K562 (cell line): ENCODE measurements around the gene TERT. TPM values are rescaled to one million over a fixed set of nuclear protein-coding genes. Genes with fewer than 3 reads are reported as not detected.

Source experiments
- ATAC-seq: fragments of 200-7000 bp; cut with Tn5 transposase; 3 replicates; pipeline ENCODE4 v1.9.1; 2020; ENCODE audit warnings: moderate library complexity
- BruUV-seq: library from RNA; stranded (reverse); fragments of 400-500 nt; replicated peaks from 2 replicates; lab custom pipeline; 2021; lab: Mats Ljungman, UMichigan
- CTCF ChIA-PET: fragments of 300-600 bp; formaldehyde crosslinking; extraction: SDS; loops from one replicate; lab custom pipeline; 2021; ENCODE audit warnings: low intra/inter-chr PET ratio; lab: Yijun Ruan, JAX
- POLR2A ChIA-PET: fragments of 300-600, 350-650 bp; sonication (Branson Sonifier 250); formaldehyde crosslinking; extraction: SDS; loops from one replicate; lab custom pipeline; 2021; ENCODE audit warnings: antibody characterized with exemption, inconsistent platforms; lab: Yijun Ruan, JAX
- DNase-seq, 4 experiments: peaks; one replicate each; pipeline versions ENCODE4 v3.0.0 to v3.0.0-alpha.2; 2011 to 2018; ENCODE audit warnings: low spot score in 3 of 4, mixed read lengths in 3 of 4; ENCODE audit errors: extremely low read depth in 1 of 4
- FAIRE-seq: peaks from 2 replicates; lab custom pipeline; 2011; peaks lifted over from hg19 to GRCh38; lab: Jason Lieb, UNC
- H2AFZ ChIP-seq: 2 replicates; pipeline ENCODE4 v1.6.0; 2011; ENCODE audit warnings: low read depth, low read length, control low read depth, inconsistent platforms
- H3K27ac ChIP-seq: fragments of 200-600 bp; 3 replicates; pipeline ENCODE4 v1.8.0; 2011; ENCODE audit warnings: low read depth, mild to moderate bottlenecking, control low read depth, inconsistent platforms, low read length, moderate library complexity, mixed read lengths; ENCODE audit errors: extremely low read depth
- H3K27me3 ChIP-seq, 2 experiments: fragments of 300-600 bp in 1 of 2; 2 replicates in 1 of 2; 3 replicates in 1 of 2; pipeline versions ENCODE4 v1.6.0 to v1.8.0; 2011; ENCODE audit warnings: inconsistent platforms in 2 of 2, low read length in 2 of 2, mild to moderate bottlenecking in 1 of 2, mixed read lengths in 1 of 2, moderate library complexity in 1 of 2; ENCODE audit not compliant: control insufficient read depth in 2 of 2, insufficient read depth in 2 of 2
- H3K36me3 ChIP-seq: fragments of 300-600 bp; 3 replicates; pipeline ENCODE4 v1.8.0; 2011; ENCODE audit warnings: mild to moderate bottlenecking, low read length, inconsistent platforms; ENCODE audit not compliant: control insufficient read depth, insufficient read depth
- H3K4me1 ChIP-seq, 2 experiments: fragments of 200-600 bp in 1 of 2; replicated peaks in 1 of 2; 2 replicates in 1 of 2; 3 replicates in 1 of 2; pipeline versions ENCODE4 v1.5.1 to v1.8.0; 2011; ENCODE audit warnings: inconsistent platforms in 2 of 2, low read length in 2 of 2, mild to moderate bottlenecking in 1 of 2, mixed read lengths in 1 of 2, moderate library complexity in 1 of 2; ENCODE audit not compliant: control insufficient read depth in 2 of 2, insufficient read depth in 2 of 2
- H3K4me2 ChIP-seq: 2 replicates; pipeline ENCODE4 v1.6.1; 2011; ENCODE audit warnings: low read length, control low read depth, inconsistent platforms, mixed read lengths; ENCODE audit not compliant: insufficient read depth
- H3K4me3 ChIP-seq: fragments of 200-600 bp; sonication (generic), shearing (Covaris generic); 2 replicates; pipeline ENCODE4 v1.5.1; 2016; ENCODE audit warnings: control low read depth, inconsistent platforms
- H3K79me2 ChIP-seq: fragments of 200-600 bp; 3 replicates; pipeline ENCODE4 v1.8.0; 2011; ENCODE audit warnings: low read length, inconsistent platforms; ENCODE audit not compliant: control insufficient read depth, insufficient read depth
- H3K9ac ChIP-seq, 2 experiments: 2 replicates each; pipeline versions ENCODE4 v1.6.0 to v1.6.1; 2011; ENCODE audit warnings: low read depth in 2 of 2, low read length in 2 of 2, control low read depth in 1 of 2, inconsistent platforms in 1 of 2, mild to moderate bottlenecking in 1 of 2, mixed read lengths in 1 of 2; ENCODE audit not compliant: insufficient read depth in 1 of 2
- H3K9me1 ChIP-seq: one replicate; pipeline ENCODE4 v1.6.0; 2011; ENCODE audit warnings: inconsistent platforms, mild to moderate bottlenecking, low read length, moderate library complexity; ENCODE audit not compliant: control insufficient read depth, insufficient read depth
- H3K9me3 ChIP-seq: replicated peaks from 2 replicates; pipeline ENCODE4 v1.5.1; 2011; ENCODE audit warnings: low read depth, low read length, inconsistent platforms; ENCODE audit not compliant: control insufficient read depth, insufficient read depth
- H4K20me1 ChIP-seq: replicated peaks from 2 replicates; pipeline ENCODE4 v1.6.1; 2011; ENCODE audit warnings: low read length, inconsistent platforms, mixed read lengths; ENCODE audit not compliant: control insufficient read depth, insufficient read depth
- WGBS: fragments of 100-300 bp; shearing (Covaris generic); methylation state at CpG from one replicate; pipeline ENCODE4 v1.1.6; 2016; ENCODE audit warnings: low coverage, mixed read lengths; ENCODE audit not compliant: insufficient coverage; ENCODE audit errors: missing lambda C conversion rate; 5-methylcytosine and 5-hydroxymethylcytosine counted together
- in situ Hi-C: fragments of 300-500 bp; cut with MboI; formaldehyde crosslinking; loops from 4 replicates; pipeline ENCODE4 v1.15.0; 2018; ENCODE audit warnings: inconsistent platforms, mixed read lengths
- intact Hi-C: fragments of 100-400 bp; cut with micrococcal nuclease; formaldehyde crosslinking; loops from 2 replicates; pipeline ENCODE4 v1.14.2; 2022
- polyA plus RNA-seq, 8 experiments: library from polyadenylated mRNA; depleted of rRNA in 4 of 8; stranded (reverse) in 5 of 8; unstranded in 3 of 8; fragments of >200 nt; fragmentation: Nextera tagmentation in 2 of 8; fragmentation: Illumina TruSeq in 1 of 8; extraction: Ambion mirVana in 2 of 8; extraction: Trizol in 1 of 8; gene quantifications; 2 replicates each; pipeline versions ENCODE4 v1.2.1 to v1.2.3, GENCODE V29; 2011 to 2014; ENCODE audit warnings: inconsistent platforms in 1 of 8, missing spikeins in 1 of 8
- total RNA-seq, 7 experiments: library from RNA; depleted of rRNA in 6 of 7; stranded (reverse); fragments of >200 nt in 6 of 7; fragmentation: Illumina TruSeq in 2 of 7; extraction: Trizol in 2 of 7; gene quantifications; 2 replicates each; pipeline versions ENCODE4 v1.2.1 to v1.2.3, GENCODE V29; 2011 to 2021; ENCODE audit warnings: low replicate concordance in 1 of 7
- TF ChIP-seq, protein P1 (sequence below): sonication (generic); formaldehyde crosslinking; IDR thresholded peaks from 2 replicates; pipeline ENCODE4 v1.8.0; 2023; ENCODE audit warnings: mild to moderate bottlenecking, missing genetic modification reagents

TERT gene
- total and polyA plus RNA-seq, 9 of the 15 experiments (the other 6 are each of a cell fraction or from before 2014, with no cell fraction given), result 0.08 to 4.5 (median 0.98) TPM; not detected in 1

DNA sequence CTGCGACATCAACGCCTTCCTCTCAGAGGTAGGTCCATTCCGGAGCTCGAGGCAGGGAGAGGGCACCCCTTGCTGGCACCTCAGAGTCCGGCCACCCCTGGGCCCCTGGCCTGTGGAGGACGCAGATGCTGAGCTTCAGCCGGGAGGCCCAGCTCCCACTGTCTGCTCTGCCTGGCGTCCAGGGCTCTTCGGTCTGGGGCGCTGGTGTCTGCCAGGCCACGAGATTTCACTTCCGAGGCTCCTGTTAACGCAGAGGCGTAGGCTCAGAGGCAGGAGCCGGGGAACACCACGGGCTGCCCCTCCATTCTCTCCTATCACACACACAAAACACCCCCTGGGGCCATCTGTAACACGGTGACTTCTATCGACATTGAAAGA, 78.0 kb downstream of the TERT start:
- H2AFZ ChIP-seq, result no peak overlapping the region
- no peak overlapping the region for H3K9ac ChIP-seq
- POLR2A ChIA-PET, result no interaction called here
- H3K9me3 ChIP-seq, result no peaks in the 10 kb centered on the region; the same call in 1 of the 2 replicates
- BruUV-seq, result no TSS peak
- H3K9me1 ChIP-seq, result no peaks in the 10 kb centered on the region
- H3K4me2 ChIP-seq, result no peak overlapping the region
- ATAC-seq (no peak), DNase-seq (no peak), FAIRE-seq (no peak)
- H4K20me1 ChIP-seq, result no peaks in the 10 kb centered on the region; the same call in 1 of the 2 replicates
- no peak overlapping the region for H3K4me3 ChIP-seq
- H3K36me3 ChIP-seq, result no peaks in the 10 kb centered on the region
- H3K79me2 ChIP-seq, result no peaks in the 10 kb centered on the region
- in situ Hi-C loops, result no loop called here
- peaks cover 0 to 42% of the 10 kb centered on the region in 2 experiments; a peak in 1 of 5 replicates for H3K4me1 ChIP-seq
- CTCF ChIA-PET, result no interaction called here
- 8% methylated on average over 15 of the region's 18 CpGs for WGBS
- H3K27ac ChIP-seq, result no peak overlapping the region
- H3K27me3 ChIP-seq, result peaks cover 25 to 61% of the 10 kb centered on the region in 2 experiments; a peak in 4 of 5 replicates
- TF ChIP-seq, protein P1, sequence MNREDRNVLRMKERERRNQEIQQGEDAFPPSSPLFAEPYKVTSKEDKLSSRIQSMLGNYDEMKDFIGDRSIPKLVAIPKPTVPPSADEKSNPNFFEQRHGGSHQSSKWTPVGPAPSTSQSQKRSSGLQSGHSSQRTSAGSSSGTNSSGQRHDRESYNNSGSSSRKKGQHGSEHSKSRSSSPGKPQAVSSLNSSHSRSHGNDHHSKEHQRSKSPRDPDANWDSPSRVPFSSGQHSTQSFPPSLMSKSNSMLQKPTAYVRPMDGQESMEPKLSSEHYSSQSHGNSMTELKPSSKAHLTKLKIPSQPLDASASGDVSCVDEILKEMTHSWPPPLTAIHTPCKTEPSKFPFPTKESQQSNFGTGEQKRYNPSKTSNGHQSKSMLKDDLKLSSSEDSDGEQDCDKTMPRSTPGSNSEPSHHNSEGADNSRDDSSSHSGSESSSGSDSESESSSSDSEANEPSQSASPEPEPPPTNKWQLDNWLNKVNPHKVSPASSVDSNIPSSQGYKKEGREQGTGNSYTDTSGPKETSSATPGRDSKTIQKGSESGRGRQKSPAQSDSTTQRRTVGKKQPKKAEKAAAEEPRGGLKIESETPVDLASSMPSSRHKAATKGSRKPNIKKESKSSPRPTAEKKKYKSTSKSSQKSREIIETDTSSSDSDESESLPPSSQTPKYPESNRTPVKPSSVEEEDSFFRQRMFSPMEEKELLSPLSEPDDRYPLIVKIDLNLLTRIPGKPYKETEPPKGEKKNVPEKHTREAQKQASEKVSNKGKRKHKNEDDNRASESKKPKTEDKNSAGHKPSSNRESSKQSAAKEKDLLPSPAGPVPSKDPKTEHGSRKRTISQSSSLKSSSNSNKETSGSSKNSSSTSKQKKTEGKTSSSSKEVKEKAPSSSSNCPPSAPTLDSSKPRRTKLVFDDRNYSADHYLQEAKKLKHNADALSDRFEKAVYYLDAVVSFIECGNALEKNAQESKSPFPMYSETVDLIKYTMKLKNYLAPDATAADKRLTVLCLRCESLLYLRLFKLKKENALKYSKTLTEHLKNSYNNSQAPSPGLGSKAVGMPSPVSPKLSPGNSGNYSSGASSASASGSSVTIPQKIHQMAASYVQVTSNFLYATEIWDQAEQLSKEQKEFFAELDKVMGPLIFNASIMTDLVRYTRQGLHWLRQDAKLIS (CRISPR knock-in tag), result no peak
- intact Hi-C loops, result no loop called here
